ENCODE data around the gene MYMK.

Gene MYMK

DNA sequence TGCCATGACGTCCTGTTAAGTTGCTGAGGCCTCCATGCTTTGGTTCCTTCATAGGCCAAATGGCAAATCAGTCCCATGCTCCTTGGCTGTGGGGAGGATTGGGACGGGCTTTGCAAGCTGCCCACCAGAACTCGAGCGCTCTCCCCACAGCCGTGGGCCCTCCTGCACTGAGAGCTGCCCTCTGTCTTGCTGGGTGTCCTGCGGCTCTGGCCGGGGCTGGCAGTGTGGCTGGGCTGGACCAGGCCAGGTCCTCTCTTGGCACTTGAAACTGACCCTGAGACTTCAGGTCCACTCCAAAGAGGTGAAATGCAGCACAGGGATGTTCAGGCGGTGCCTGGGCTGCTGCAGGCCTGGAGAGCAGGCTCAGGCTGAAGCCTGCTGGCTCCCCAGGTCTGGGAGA lies 7.0 kb downstream of the MYMK start:
- Histone ChIP-seq H3K27ac (ENCODE audit: low read length) (no peak overlapping the region), H3K27me3 (ENCODE audit: low read depth, low read length) (peaks cover 9% of the 10 kb centered on the region), H3K9me3 (ENCODE audit: insufficient read depth, low read length) (no peaks in the 10 kb centered on the region), H3K9ac (ENCODE audit: low read length) (no peak overlapping the region), H3K4me1 (ENCODE audit: low read length) (no peaks in the 10 kb centered on the region), H4K20me1 (ENCODE audit: insufficient read depth, low read length) (no peaks in the 10 kb centered on the region), H2AFZ (ENCODE audit: low read depth, low read length) (no peak overlapping the region), H3K4me2 (ENCODE audit: low read length) (no peak overlapping the region), H3K36me3 (replicated peaks; ENCODE audit: low read depth, low read length) (no peaks in the 10 kb centered on the region), H3K4me3 (ENCODE audit: low read length) (no peak overlapping the region), H3K79me2 (ENCODE audit: low read length) (no peaks in the 10 kb centered on the region)
- TF ChIP-seq EZH2phosphoT487 (IDR thresholded peaks at IDR 0.05; ENCODE audit: low read depth), result no peak
- no peak for TF ChIP-seq CTCF (IDR thresholded peaks at IDR 0.05; ENCODE audit: low read depth, low read length)

- peaks cover 9% of the 10 kb centered on the region for H3K27me3 ChIP-seq (ENCODE audit: low read depth, low read length)
- H4K20me1 ChIP-seq (ENCODE audit: insufficient read depth, low read length), result no peaks in the 10 kb centered on the region
- no peak overlapping the region for H3K4me2 ChIP-seq (ENCODE audit: low read length)
- no peak overlapping the region for H3K27ac ChIP-seq (ENCODE audit: low read length)
- no peaks in the 10 kb centered on the region for H3K79me2 ChIP-seq (ENCODE audit: low read length)
- TF ChIP-seq CTCF (IDR thresholded peaks at IDR 0.05; ENCODE audit: low read depth, low read length) (no peak), EZH2phosphoT487 (IDR thresholded peaks at IDR 0.05; ENCODE audit: low read depth) (no peak)
- no peaks in the 10 kb centered on the region for H3K4me1 ChIP-seq (ENCODE audit: low read length)
- no peak overlapping the region for H3K4me3 ChIP-seq (ENCODE audit: low read length)
- no peak overlapping the region for H3K9ac ChIP-seq (ENCODE audit: low read length)
- no peaks in the 10 kb centered on the region for H3K9me3 ChIP-seq (ENCODE audit: insufficient read depth, low read length)
- H3K36me3 ChIP-seq (replicated peaks; ENCODE audit: low read depth, low read length), result no peaks in the 10 kb centered on the region
- H2AFZ ChIP-seq (ENCODE audit: low read depth, low read length), result no peak overlapping the region
These were observed 7.8 kb downstream of the MYMK start for GRCh38 chr9:133516961-133517350.

DNA sequence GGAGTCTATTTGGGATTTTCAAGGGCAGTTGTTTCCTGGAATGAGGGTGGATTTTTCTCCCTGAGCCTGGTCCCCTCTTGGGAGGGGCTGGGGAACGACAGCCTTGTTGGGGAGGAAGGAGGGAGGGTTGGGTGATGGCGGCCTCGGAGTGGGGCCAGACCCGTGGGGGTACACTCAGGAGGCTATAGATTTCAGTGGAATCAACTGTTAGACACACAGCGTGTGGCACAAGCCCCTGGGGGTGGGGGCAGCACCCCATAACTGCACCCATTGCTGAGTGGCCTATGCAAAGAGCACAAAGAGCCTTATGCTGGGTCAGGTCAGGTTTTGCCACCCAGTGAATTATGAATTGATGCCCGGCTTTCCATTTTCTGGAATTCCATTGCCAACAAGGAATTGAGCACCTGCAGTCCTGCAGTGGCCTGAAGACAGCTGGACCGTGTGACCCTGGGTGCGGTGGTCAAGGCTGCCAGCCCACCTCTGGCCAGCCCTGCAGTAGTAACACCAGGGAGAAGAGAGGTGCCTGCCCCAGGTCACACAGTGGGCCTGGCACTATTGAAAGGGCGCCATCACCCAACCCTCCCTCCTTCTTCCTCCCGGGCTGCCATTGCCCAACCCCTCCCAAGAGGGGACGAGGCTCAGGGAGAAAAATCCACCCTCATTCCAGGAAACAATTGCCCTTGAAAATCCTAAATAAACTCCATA lies 8.4 kb downstream of the MYMK start:
- H3K79me2 ChIP-seq (ENCODE audit: low read length), result no peaks in the 10 kb centered on the region
- no peaks in the 10 kb centered on the region for H3K4me1 ChIP-seq (ENCODE audit: low read length)
- no peaks in the 10 kb centered on the region for H3K36me3 ChIP-seq (replicated peaks; ENCODE audit: low read depth, low read length)
- H4K20me1 ChIP-seq (ENCODE audit: insufficient read depth, low read length), result no peaks in the 10 kb centered on the region
- no peak overlapping the region for H3K9ac ChIP-seq (ENCODE audit: low read length)
- no peak overlapping the region for H3K4me2 ChIP-seq (ENCODE audit: low read length)
- no peak overlapping the region for H3K27ac ChIP-seq (ENCODE audit: low read length)
- H3K27me3 ChIP-seq (ENCODE audit: low read depth, low read length), result peaks cover 9% of the 10 kb centered on the region
- TF ChIP-seq CTCF (IDR thresholded peaks at IDR 0.05; ENCODE audit: low read depth, low read length), result no peak
- no peak for TF ChIP-seq EZH2phosphoT487 (IDR thresholded peaks at IDR 0.05; ENCODE audit: low read depth)
- H3K9me3 ChIP-seq (ENCODE audit: insufficient read depth, low read length), result no peaks in the 10 kb centered on the region
- H2AFZ ChIP-seq (ENCODE audit: low read depth, low read length), result no peak overlapping the region
- no peak overlapping the region for H3K4me3 ChIP-seq (ENCODE audit: low read length)

- peaks cover 9% of the 10 kb centered on the region for H3K27me3 ChIP-seq (ENCODE audit: low read depth, low read length)
- no peak overlapping the region for H3K9ac ChIP-seq (ENCODE audit: low read length)
- H3K79me2 ChIP-seq (ENCODE audit: low read length), result no peaks in the 10 kb centered on the region
- no peak overlapping the region for H3K4me3 ChIP-seq (ENCODE audit: low read length)
- no peaks in the 10 kb centered on the region for H4K20me1 ChIP-seq (ENCODE audit: insufficient read depth, low read length)
- no peaks in the 10 kb centered on the region for H3K4me1 ChIP-seq (ENCODE audit: low read length)
- no peak overlapping the region for H2AFZ ChIP-seq (ENCODE audit: low read depth, low read length)
- H3K27ac ChIP-seq (ENCODE audit: low read length), result no peak overlapping the region
- no peaks in the 10 kb centered on the region for H3K36me3 ChIP-seq (replicated peaks; ENCODE audit: low read depth, low read length)
- H3K9me3 ChIP-seq (ENCODE audit: insufficient read depth, low read length), result no peaks in the 10 kb centered on the region
- no peak for TF ChIP-seq EZH2phosphoT487 (IDR thresholded peaks at IDR 0.05; ENCODE audit: low read depth)
- TF ChIP-seq CTCF (IDR thresholded peaks at IDR 0.05; ENCODE audit: low read depth, low read length), result no peak
- no peak overlapping the region for H3K4me2 ChIP-seq (ENCODE audit: low read length)
These were observed 9.0 kb downstream of the MYMK start for GRCh38 chr9:133515615-133516255.
